GM18508 (cell line): ENCODE results near the gene ZNF117.
"Not testable (repeated sequence)": the region's sequence is repeated elsewhere in the genome, so short reads cannot be mapped to it uniquely, and the experiment has no call there.

Experiments used
- ATAC-seq: cut with Tn5 transposase; IDR thresholded peaks from one replicate; pipeline ENCODE4 v1.9.1; 2021; ENCODE audit warnings: moderate number of reproducible peaks; ENCODE audit not compliant: insufficient read depth, unreplicated experiment

The ZNF117 gene

GRCh38 chr7:64928252-64929187 is 62.3 kb downstream of the ZNF117 start:
- not testable (repeated sequence) for ATAC-seq
